Measurements from ENCODE around the gene RTEL1.
A peak's percentile ranks its signal among the peaks of the same experiment; 100 is the strongest.

DNA sequence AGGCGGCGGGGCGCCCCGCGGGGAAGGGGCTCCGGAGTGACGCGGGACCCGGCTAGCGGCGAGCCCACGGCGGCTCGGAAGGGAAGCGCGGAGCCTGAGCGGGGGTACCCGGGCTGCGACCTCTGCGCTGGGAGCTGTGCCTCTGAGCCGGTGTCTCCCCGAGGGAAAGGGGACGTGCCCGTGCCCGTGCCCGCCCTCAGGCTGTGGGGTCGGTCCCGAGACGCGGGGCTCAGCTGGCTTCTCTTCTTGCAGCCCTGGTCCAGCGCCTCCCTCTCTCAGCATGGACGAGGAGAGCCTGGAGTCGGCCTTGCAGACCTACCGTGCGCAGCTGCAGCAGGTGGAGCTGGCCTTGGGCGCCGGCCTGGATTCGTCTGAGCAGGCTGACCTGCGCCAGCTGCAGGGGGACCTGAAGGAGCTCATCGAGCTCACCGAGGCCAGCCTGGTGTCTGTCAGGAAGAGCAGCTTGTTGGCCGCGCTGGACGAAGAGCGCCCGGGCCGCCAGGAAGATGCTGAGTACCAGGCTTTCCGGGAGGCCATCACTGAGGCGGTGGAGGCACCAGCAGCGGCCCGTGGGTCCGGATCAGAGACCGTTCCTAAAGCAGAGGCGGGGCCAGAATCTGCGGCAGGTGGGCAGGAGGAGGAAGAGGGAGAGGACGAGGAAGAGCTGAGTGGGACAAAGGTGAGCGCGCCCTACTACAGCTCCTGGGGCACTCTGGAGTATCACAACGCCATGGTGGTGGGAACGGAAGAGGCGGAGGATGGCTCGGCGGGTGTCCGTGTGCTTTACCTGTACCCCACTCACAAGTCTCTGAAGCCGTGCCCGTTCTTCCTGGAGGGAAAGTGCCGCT is 50.4 kb downstream of the RTEL1 start:
- TF ChIP-seq, protein P1, sequence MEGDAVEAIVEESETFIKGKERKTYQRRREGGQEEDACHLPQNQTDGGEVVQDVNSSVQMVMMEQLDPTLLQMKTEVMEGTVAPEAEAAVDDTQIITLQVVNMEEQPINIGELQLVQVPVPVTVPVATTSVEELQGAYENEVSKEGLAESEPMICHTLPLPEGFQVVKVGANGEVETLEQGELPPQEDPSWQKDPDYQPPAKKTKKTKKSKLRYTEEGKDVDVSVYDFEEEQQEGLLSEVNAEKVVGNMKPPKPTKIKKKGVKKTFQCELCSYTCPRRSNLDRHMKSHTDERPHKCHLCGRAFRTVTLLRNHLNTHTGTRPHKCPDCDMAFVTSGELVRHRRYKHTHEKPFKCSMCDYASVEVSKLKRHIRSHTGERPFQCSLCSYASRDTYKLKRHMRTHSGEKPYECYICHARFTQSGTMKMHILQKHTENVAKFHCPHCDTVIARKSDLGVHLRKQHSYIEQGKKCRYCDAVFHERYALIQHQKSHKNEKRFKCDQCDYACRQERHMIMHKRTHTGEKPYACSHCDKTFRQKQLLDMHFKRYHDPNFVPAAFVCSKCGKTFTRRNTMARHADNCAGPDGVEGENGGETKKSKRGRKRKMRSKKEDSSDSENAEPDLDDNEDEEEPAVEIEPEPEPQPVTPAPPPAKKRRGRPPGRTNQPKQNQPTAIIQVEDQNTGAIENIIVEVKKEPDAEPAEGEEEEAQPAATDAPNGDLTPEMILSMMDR (IDR thresholded peaks at IDR 0.05) = no peak
- 0 out of 2 replicates have a peak, but pooled peaks have one; percentile 48 for TF ChIP-seq SIN3A (IDR thresholded peaks at IDR 0.05; ENCODE audit: borderline replicate concordance, insufficient read depth, low read depth, low read length)
- TF ChIP-seq TCF7L2 (IDR thresholded peaks at IDR 0.05; ENCODE audit: low read depth, low read length) = no peak
- TF ChIP-seq POLR2AphosphoS5 (IDR thresholded peaks at IDR 0.05; ENCODE audit: low read depth, low read length) = no peak

All from Panc1 (cell line).